ENCODE measurements around the gene MACF1. TPM values are rescaled to one million over a fixed set of nuclear protein-coding genes. Genes with fewer than 3 reads are reported as not detected.

MACF1 gene
- total RNA-seq, 4 donors from 2014 or later = 386 to 627 (median 576) TPM

DNA sequence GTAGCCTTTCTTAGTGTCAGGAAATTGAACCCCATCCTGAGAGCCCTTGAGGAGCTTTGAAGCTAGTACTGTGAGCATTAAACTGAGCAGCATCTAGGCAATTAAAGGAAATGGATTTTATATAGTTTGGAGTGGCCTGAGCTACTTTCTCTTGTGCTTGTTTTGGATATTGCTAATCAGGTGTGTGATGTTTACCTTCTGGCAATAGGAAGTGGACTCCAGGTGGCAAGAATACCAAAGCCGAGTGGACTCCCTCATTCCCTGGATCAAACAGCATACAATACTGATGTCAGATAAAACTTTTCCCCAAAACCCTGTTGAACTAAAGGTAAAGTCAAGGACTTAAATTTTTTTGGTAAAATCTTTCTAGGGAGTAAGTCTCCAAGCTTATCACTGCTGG is 79.4 kb downstream of the MACF1 start:
- no peak for DNase-seq (ENCODE audit: extremely low spot score)
- intact Hi-C loops (cut with DNase I) = no loop called here
- 60% methylated on average over 1 of the region's 1 CpG for WGBS
- no peaks in the 10 kb centered on the region for H3K27me3 ChIP-seq
- peaks cover 29 to 68% (median 60%) of the 10 kb centered on the region in 4 donors for H3K36me3 ChIP-seq
- TF ChIP-seq POLR2A (IDR thresholded peaks at IDR 0.05; ENCODE audit: low read depth) = no peak
- no peak for TF ChIP-seq POLR2AphosphoS5 (IDR thresholded peaks at IDR 0.05)
- H3K9me3 ChIP-seq = no peaks in the 10 kb centered on the region
- H3K27ac ChIP-seq (replicated peaks in 1 of 4) = peak overlapping the region in 2 of 4 donors; percentile 51 to 69
- H3K4me3 ChIP-seq = no peak overlapping the region
- peaks cover 2 to 44% (median 41%) of the 10 kb centered on the region in 4 donors for H3K4me1 ChIP-seq

DNA sequence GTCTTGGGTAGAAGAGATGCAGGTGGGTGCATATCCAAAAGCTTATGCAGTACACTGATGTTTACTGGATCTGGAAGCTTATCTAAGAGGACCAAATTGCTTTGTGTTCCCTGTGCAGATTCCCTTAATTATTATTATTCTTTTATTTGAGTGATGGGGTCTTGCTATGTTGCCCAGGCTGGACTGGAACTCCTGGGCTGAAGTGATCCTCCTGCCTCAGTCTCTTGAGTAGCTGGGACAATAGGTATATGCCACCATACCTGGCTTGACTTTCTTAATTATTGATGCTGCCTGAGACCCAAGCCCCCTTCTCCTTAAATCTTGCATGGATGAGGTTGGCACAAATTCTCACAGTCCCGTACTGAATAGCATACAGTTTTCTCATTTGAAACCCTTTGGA is 83.0 kb downstream of the MACF1 start:
- peaks cover 40 to 95% (median 82%) of the 10 kb centered on the region in 4 donors for H3K36me3 ChIP-seq
- no peaks in the 10 kb centered on the region for H3K9me3 ChIP-seq
- no peak overlapping the region for H3K4me3 ChIP-seq
- 96% methylated on average over 1 of the region's 1 CpG for WGBS
- TF ChIP-seq EP300 (IDR thresholded peaks at IDR 0.05) (no peak), POLR2AphosphoS5 (IDR thresholded peaks at IDR 0.05) (no peak), POLR2A (IDR thresholded peaks at IDR 0.05; ENCODE audit: low read depth) (no peak)
- TF ChIP-seq, protein P1, sequence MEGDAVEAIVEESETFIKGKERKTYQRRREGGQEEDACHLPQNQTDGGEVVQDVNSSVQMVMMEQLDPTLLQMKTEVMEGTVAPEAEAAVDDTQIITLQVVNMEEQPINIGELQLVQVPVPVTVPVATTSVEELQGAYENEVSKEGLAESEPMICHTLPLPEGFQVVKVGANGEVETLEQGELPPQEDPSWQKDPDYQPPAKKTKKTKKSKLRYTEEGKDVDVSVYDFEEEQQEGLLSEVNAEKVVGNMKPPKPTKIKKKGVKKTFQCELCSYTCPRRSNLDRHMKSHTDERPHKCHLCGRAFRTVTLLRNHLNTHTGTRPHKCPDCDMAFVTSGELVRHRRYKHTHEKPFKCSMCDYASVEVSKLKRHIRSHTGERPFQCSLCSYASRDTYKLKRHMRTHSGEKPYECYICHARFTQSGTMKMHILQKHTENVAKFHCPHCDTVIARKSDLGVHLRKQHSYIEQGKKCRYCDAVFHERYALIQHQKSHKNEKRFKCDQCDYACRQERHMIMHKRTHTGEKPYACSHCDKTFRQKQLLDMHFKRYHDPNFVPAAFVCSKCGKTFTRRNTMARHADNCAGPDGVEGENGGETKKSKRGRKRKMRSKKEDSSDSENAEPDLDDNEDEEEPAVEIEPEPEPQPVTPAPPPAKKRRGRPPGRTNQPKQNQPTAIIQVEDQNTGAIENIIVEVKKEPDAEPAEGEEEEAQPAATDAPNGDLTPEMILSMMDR (IDR thresholded peaks at IDR 0.05) = no peak
- H3K4me1 ChIP-seq = peaks cover 0 to 25% (median 21%) of the 10 kb centered on the region in 4 donors
- no peaks in the 10 kb centered on the region for H3K27me3 ChIP-seq
- intact Hi-C loops (cut with DNase I) = no loop called here
- no peak overlapping the region for H3K27ac ChIP-seq (replicated peaks in 1 of 4)
- no peak for DNase-seq (ENCODE audit: extremely low spot score)

GRCh38 chr1:39288735-39289465 is 84.4 kb downstream of the MACF1 start:
- Histone ChIP-seq H3K27me3 (no peaks in the 10 kb centered on the region), H3K4me1 (peaks cover 0 to 11% (median 10%) of the 10 kb centered on the region in 4 donors), H3K36me3 (peaks cover 54 to 95% (median 82%) of the 10 kb centered on the region in 4 donors), H3K9me3 (no peaks in the 10 kb centered on the region), H3K4me3 (no peak overlapping the region), H3K27ac (replicated peaks in 1 of 4) (no peak overlapping the region)
- intact Hi-C loops (cut with DNase I) = no loop called here
- no peak for DNase-seq (ENCODE audit: extremely low spot score)
- TF ChIP-seq, protein P1 (IDR thresholded peaks at IDR 0.05) = no peak
- TF ChIP-seq POLR2A (IDR thresholded peaks at IDR 0.05; ENCODE audit: low read depth) = no peak
- no peak for TF ChIP-seq EP300 (IDR thresholded peaks at IDR 0.05)
- TF ChIP-seq POLR2AphosphoS5 (IDR thresholded peaks at IDR 0.05) = no peak
- 90% methylated on average over 5 of the region's 5 CpGs for WGBS

GRCh38 chr1:39292401-39292800 is 87.9 kb downstream of the MACF1 start:
- no peak overlapping the region for H3K4me3 ChIP-seq
- peaks cover 5 to 35% (median 25%) of the 10 kb centered on the region in 4 donors for H3K4me1 ChIP-seq
- no peaks in the 10 kb centered on the region for H3K27me3 ChIP-seq
- DNase-seq (ENCODE audit: extremely low spot score) = no peak
- H3K36me3 ChIP-seq = peaks cover 45 to 95% (median 77%) of the 10 kb centered on the region in 4 donors
- TF ChIP-seq POLR2AphosphoS5 (IDR thresholded peaks at IDR 0.05) = no peak
- no peak for TF ChIP-seq POLR2A (IDR thresholded peaks at IDR 0.05; ENCODE audit: low read depth)
- TF ChIP-seq, protein P1 (IDR thresholded peaks at IDR 0.05) = no peak
- no peak for TF ChIP-seq EP300 (IDR thresholded peaks at IDR 0.05)
- intact Hi-C loops (cut with DNase I) = no loop called here
- no peaks in the 10 kb centered on the region for H3K9me3 ChIP-seq
- 85% methylated on average over 1 of the region's 1 CpG for WGBS
- H3K27ac ChIP-seq (replicated peaks in 1 of 4) = no peak overlapping the region

GRCh38 chr1:39293375-39294070 is 89.0 kb downstream of the MACF1 start:
- Histone ChIP-seq H3K27me3 (no peaks in the 10 kb centered on the region), H3K4me1 (peaks cover 5 to 39% (median 29%) of the 10 kb centered on the region in 4 donors), H3K4me3 (no peak overlapping the region), H3K36me3 (peaks cover 39 to 93% (median 73%) of the 10 kb centered on the region in 4 donors), H3K9me3 (no peaks in the 10 kb centered on the region), H3K27ac (replicated peaks in 1 of 4) (peak overlapping the region in 1 of 4 donors; percentile 45)
- WGBS = 82% methylated on average over 3 of the region's 3 CpGs
- no peak for DNase-seq (ENCODE audit: extremely low spot score)
- intact Hi-C loops (cut with DNase I) = no loop called here
- TF ChIP-seq POLR2AphosphoS5 (IDR thresholded peaks at IDR 0.05) = no peak
- no peak for TF ChIP-seq EP300 (IDR thresholded peaks at IDR 0.05)
- TF ChIP-seq, protein P1 (IDR thresholded peaks at IDR 0.05) = no peak
- TF ChIP-seq POLR2A (IDR thresholded peaks at IDR 0.05; ENCODE audit: low read depth) = no peak

All from esophagus muscularis mucosa (tissue), 4 donors.